ENCODE measurements around the gene ZNF316. TPM values are rescaled to one million over a fixed set of nuclear protein-coding genes. Genes with fewer than 3 reads are reported as not detected.

The ZNF316 gene
- polyA plus RNA-seq, 3 donors: 0.66 to 41.1 (median 1.2) TPM

DNA sequence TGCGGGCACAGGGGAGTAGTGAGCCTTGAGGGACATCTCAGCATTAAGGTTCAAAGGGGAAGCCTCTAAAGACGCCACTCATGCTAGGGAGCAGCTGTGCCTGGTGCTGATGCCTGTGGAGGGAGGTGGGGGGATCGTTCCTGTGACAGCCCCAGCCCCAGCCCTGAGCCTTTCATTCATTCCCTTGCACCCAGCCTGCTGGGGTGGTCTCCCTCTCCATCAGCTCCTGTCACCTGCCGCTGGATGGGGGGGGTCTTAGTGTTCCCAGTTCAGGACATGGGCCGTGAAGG lies 11.6 kb downstream of the ZNF316 start:
- H3K27ac Mint-ChIP-seq: peak overlapping the region in 1 of 7 donors; percentile 45
- peaks cover 34 to 48% of the 10 kb centered on the region in 2 donors for H3K9me3 ChIP-seq (replicated peaks in 1 of 2; ENCODE audit: control insufficient read depth in 1 of 2, insufficient read depth in 1 of 2, low read length in 2 of 2)

GRCh38 chr7:6649241-6649961 lies 12.3 kb downstream of the ZNF316 start:
- H3K9ac ChIP-seq (ENCODE audit: insufficient read depth, low read length, poor library complexity, severe bottlenecking): no peak overlapping the region
- H3K4me2 ChIP-seq (replicated peaks; ENCODE audit: extremely low read depth, low read length, poor library complexity, severe bottlenecking): no peak overlapping the region
- peak in 1 of 3 donors; percentile 1 for DNase-seq
- no peaks in the 10 kb centered on the region for H3K27me3 Mint-ChIP-seq (ENCODE audit: low read depth in 3 of 3)
- H3K4me3 ChIP-seq (replicated peaks in 1 of 3; ENCODE audit: low read depth in 2 of 3, low read length in 3 of 3): no peak overlapping the region
- H3K27me3 ChIP-seq (ENCODE audit: control insufficient read depth in 2 of 2, insufficient read depth in 2 of 2, low read length in 2 of 2): no peaks in the 10 kb centered on the region
- H3K9me3 Mint-ChIP-seq: peaks cover 28 to 57% (median 46%) of the 10 kb centered on the region in 7 donors
- H3K4me1 ChIP-seq (ENCODE audit: control insufficient read depth in 1 of 2, insufficient read depth in 2 of 2, low read length in 2 of 2): no peaks in the 10 kb centered on the region
- H3K27ac ChIP-seq (ENCODE audit: low read depth in 1 of 2, low read length in 2 of 2): no peak overlapping the region
- H3K27ac Mint-ChIP-seq: no peak overlapping the region
- peaks cover 72 to 86% of the 10 kb centered on the region in 2 donors for H3K36me3 Mint-ChIP-seq
- no peaks in the 10 kb centered on the region for H3K4me1 Mint-ChIP-seq
- TF ChIP-seq, protein P1, sequence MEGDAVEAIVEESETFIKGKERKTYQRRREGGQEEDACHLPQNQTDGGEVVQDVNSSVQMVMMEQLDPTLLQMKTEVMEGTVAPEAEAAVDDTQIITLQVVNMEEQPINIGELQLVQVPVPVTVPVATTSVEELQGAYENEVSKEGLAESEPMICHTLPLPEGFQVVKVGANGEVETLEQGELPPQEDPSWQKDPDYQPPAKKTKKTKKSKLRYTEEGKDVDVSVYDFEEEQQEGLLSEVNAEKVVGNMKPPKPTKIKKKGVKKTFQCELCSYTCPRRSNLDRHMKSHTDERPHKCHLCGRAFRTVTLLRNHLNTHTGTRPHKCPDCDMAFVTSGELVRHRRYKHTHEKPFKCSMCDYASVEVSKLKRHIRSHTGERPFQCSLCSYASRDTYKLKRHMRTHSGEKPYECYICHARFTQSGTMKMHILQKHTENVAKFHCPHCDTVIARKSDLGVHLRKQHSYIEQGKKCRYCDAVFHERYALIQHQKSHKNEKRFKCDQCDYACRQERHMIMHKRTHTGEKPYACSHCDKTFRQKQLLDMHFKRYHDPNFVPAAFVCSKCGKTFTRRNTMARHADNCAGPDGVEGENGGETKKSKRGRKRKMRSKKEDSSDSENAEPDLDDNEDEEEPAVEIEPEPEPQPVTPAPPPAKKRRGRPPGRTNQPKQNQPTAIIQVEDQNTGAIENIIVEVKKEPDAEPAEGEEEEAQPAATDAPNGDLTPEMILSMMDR (IDR thresholded peaks at IDR 0.05): no peak
- peaks cover 76 to 90% of the 10 kb centered on the region in 2 donors for H3K36me3 ChIP-seq (replicated peaks in 1 of 2; ENCODE audit: control insufficient read depth in 1 of 2, insufficient read depth in 2 of 2, low read length in 2 of 2)
- intact Hi-C loops (cut with micrococcal nuclease): no loop called here
- H3K9me3 ChIP-seq (replicated peaks in 1 of 2; ENCODE audit: control insufficient read depth in 1 of 2, insufficient read depth in 1 of 2, low read length in 2 of 2): peaks cover 34 to 48% of the 10 kb centered on the region in 2 donors
- H3K4me3 Mint-ChIP-seq: no peak overlapping the region
- WGBS (ENCODE audit: insufficient coverage): 87% methylated on average over 11 of the region's 13 CpGs
- H4K20me1 ChIP-seq (ENCODE audit: insufficient read depth, low read length): peaks cover 54% of the 10 kb centered on the region
- H3K79me2 ChIP-seq (ENCODE audit: insufficient read depth, low read length): peaks cover 16% of the 10 kb centered on the region
- H2AFZ ChIP-seq (ENCODE audit: insufficient read depth, low read depth, low read length, poor library complexity, severe bottlenecking): no peak overlapping the region

More for the DNA sequence above, 11.6 kb downstream of the ZNF316 start:
- Mint-ChIP-seq H3K36me3 (peaks cover 78 to 89% of the 10 kb centered on the region in 2 donors), H3K9me3 (peaks cover 28 to 57% (median 46%) of the 10 kb centered on the region in 7 donors), H3K4me1 (no peaks in the 10 kb centered on the region), H3K4me3 (no peak overlapping the region), H3K27me3 (ENCODE audit: low read depth in 3 of 3) (no peaks in the 10 kb centered on the region)
- Histone ChIP-seq H3K4me3 (replicated peaks in 1 of 3; ENCODE audit: low read depth in 2 of 3, low read length in 3 of 3) (no peak overlapping the region), H4K20me1 (ENCODE audit: insufficient read depth, low read length) (peaks cover 61% of the 10 kb centered on the region), H2AFZ (ENCODE audit: insufficient read depth, low read depth, low read length, poor library complexity, severe bottlenecking) (no peak overlapping the region), H3K4me2 (replicated peaks; ENCODE audit: extremely low read depth, low read length, poor library complexity, severe bottlenecking) (no peak overlapping the region), H3K36me3 (replicated peaks in 1 of 2; ENCODE audit: control insufficient read depth in 1 of 2, insufficient read depth in 2 of 2, low read length in 2 of 2) (peaks cover 82 to 90% of the 10 kb centered on the region in 2 donors), H3K27me3 (ENCODE audit: control insufficient read depth in 2 of 2, insufficient read depth in 2 of 2, low read length in 2 of 2) (no peaks in the 10 kb centered on the region), H3K79me2 (ENCODE audit: insufficient read depth, low read length) (peaks cover 16% of the 10 kb centered on the region), H3K4me1 (ENCODE audit: control insufficient read depth in 1 of 2, insufficient read depth in 2 of 2, low read length in 2 of 2) (no peaks in the 10 kb centered on the region), H3K27ac (ENCODE audit: low read depth in 1 of 2, low read length in 2 of 2) (no peak overlapping the region), H3K9ac (ENCODE audit: insufficient read depth, low read length, poor library complexity, severe bottlenecking) (no peak overlapping the region)
- TF ChIP-seq, protein P1 (IDR thresholded peaks at IDR 0.05): no peak
- DNase-seq: peak in 1 of 3 donors; percentile 1
- 100% methylated on average over 3 of the region's 5 CpGs for WGBS (ENCODE audit: insufficient coverage)
- intact Hi-C loops (cut with micrococcal nuclease): no loop called here

Data from CD14-positive monocyte (primary cell).